ENCODE data around the gene SPTBN1. TPM values are rescaled to one million over a fixed set of nuclear protein-coding genes. Genes with fewer than 3 reads are reported as not detected.

Gene SPTBN1
- total RNA-seq, 1 donor: 200 TPM

DNA sequence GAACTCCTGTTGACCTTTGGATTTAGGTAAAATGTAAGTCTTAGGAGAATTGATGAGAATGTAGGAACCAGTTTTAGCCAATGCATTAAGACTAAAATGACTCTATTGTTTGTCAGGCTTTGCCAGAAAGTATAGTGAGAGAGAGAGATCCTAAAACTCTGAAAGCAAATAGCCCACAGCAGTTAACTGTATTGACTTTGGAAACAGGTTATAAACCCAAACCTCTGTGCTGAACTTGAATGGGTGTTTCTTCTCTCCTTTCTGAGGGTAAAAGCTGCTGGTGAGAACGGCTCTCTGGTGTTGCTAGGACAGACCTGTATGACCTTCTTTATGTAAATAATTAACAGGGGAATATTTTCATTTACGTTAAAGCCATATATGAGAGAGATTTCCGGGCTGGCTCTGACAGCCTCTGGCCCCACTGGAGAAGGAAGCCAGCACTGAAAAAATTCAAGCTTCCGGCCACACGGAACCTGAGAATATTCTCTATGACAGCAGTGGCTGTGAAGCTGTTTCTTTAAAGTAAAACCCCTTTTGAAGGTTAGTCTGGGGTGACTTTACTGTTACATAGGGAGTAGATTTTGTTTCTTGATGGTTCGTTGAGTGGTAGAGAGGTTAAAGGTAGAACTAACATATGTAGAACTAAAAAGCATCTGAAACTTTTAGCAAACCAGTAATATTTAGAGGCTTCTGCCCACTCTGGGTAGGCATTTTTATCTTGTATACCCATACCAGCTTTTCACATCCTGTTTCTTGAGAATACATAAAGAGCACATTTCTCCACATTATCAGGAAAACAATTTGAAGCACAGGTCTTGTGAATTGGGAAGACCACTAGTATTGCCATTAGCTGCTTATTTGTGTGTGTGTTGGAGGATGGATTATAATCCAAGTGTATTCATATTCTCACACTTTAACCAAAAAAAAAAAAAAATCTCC, 123.8 kb downstream of the SPTBN1 start:
- H3K4me3 ChIP-seq (ENCODE audit: low read depth, low read length): no peak overlapping the region
- TF ChIP-seq, protein P1, sequence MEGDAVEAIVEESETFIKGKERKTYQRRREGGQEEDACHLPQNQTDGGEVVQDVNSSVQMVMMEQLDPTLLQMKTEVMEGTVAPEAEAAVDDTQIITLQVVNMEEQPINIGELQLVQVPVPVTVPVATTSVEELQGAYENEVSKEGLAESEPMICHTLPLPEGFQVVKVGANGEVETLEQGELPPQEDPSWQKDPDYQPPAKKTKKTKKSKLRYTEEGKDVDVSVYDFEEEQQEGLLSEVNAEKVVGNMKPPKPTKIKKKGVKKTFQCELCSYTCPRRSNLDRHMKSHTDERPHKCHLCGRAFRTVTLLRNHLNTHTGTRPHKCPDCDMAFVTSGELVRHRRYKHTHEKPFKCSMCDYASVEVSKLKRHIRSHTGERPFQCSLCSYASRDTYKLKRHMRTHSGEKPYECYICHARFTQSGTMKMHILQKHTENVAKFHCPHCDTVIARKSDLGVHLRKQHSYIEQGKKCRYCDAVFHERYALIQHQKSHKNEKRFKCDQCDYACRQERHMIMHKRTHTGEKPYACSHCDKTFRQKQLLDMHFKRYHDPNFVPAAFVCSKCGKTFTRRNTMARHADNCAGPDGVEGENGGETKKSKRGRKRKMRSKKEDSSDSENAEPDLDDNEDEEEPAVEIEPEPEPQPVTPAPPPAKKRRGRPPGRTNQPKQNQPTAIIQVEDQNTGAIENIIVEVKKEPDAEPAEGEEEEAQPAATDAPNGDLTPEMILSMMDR (IDR thresholded peaks at IDR 0.05; ENCODE audit: insufficient read depth, low read depth, low read length): no peak
- DNase-seq (ENCODE audit: low read depth): no peak

DNA sequence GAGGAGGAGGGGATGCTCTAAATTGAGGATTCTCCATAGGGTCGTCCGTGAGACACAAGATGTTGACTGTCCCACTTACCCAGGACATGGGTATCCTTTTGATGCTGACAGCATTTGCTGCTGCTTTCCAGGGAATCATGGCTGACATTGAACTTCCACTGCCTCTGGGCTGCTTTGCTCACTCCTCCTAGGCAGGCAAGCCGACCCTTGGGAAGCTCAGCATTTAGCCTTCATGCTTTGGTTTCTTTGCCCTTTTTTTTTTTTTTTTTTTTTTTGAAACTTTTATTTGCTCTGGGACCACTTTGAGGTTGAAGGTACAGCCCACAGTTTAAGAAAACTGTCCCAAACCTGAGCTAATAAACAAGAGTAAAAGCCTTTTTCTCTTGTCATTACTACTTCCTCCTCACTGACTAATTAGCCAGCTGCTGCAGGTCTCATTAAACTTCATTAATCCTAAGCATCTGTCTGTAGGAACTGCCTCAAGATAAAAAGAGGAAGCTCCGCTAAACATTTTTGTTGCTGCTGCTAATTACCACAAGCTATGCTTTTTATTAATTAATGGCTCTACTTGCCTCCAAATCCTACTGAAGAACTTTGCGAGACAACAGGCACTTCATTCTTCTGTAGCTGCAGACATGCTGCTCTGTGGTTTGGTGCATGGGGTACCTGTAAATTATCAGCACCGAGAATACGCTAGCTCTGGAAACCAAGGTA, 125.4 kb downstream of the SPTBN1 start:
- H3K4me3 ChIP-seq (ENCODE audit: low read depth, low read length): no peak overlapping the region
- TF ChIP-seq, protein P1 (IDR thresholded peaks at IDR 0.05; ENCODE audit: insufficient read depth, low read depth, low read length): no peak
- no peak for DNase-seq (ENCODE audit: low read depth)

DNA sequence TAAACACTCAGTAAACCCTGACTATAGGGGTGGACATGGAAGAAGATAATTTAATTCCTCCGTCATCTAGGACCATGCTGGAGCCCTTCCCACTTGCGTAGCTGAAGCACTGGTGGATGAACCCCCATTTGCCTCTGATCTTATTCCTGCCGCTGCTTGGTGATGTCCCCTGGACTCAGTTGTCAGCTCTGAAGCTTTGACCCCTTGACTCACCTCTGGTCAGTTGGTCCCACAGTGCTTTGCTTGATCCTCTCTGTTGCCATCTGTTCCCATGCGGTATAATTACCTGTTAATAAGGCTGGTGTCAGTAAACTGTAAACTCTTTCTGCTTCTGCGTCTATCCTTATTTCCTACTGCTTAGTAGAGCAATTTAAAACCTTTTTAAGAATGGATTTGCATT, 126.9 kb downstream of the SPTBN1 start:
- DNase-seq (ENCODE audit: low read depth): no peak
- H3K4me3 ChIP-seq (ENCODE audit: low read depth, low read length): no peak overlapping the region
- TF ChIP-seq, protein P1 (IDR thresholded peaks at IDR 0.05; ENCODE audit: insufficient read depth, low read depth, low read length): no peak

DNA sequence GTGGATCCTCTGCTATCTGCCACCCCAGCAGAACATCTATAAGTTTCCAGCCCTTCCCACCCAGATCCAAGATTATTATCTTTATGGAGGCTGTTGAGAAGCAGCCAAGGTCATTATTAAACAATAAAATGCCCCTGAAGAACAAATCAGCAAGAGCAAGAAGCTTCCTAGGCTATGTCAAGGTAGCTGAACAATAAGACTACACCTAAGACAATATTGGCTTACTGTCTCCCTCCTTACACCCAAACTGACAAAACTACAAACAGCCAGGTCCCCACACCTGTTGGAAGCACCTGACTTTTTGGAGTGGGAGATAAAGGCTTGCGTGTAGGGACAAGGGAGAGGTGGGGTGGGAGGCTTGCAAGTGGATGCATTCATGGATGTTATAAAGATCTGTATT, 128.5 kb downstream of the SPTBN1 start:
- no peak overlapping the region for H3K4me3 ChIP-seq (ENCODE audit: low read depth, low read length)
- TF ChIP-seq, protein P1 (IDR thresholded peaks at IDR 0.05; ENCODE audit: insufficient read depth, low read depth, low read length): no peak
- DNase-seq (ENCODE audit: low read depth): no peak

DNA sequence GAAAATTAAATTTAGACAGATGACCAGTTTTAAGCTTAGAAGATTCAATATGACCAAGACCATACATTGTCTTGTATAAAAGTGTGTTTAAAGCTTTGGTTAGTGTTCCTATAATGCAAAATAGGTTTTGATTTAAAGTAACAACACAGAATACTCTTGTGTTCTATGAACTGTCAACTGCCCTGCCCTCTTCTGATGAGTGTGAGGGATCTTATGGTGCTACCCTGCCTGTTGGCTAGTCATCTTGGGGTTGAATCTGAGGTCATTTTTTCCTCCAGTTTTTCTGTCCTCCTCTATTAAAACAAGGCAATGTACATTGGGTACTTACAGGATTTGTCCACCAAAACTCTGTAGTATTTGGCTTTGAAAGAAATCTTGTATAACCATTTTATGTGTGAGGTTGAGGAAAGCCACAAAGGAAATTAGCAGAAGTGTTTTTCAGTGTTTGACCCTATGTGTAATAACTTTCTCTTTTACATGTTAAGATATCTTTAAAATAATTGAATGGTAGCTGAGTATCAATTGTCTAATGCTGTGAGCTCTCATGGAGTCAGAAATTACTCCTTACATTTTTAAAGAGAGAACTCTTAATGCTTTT, 129.1 kb downstream of the SPTBN1 start:
- TF ChIP-seq, protein P1 (IDR thresholded peaks at IDR 0.05; ENCODE audit: insufficient read depth, low read depth, low read length): no peak
- H3K4me3 ChIP-seq (ENCODE audit: low read depth, low read length): no peak overlapping the region
- no peak for DNase-seq (ENCODE audit: low read depth)

DNA sequence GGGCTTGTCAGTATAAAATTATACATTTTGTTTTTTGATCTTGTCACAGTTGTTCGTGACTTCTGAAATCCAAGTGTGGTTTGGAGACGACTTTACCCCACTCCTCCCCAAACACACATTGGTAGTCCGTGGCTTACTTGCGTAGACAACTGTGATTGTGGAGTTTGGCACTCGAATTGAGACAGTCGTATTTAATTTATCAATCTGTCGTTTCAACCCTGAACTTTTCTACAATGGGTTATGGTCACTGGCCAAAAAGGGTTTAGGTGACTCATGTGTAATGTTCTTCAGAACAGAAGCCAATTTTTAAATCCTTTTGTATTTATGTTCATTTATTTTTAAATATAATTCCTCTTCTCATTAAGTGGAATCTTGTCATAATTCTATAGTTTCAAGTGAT, 129.9 kb downstream of the SPTBN1 start:
- DNase-seq (ENCODE audit: low read depth): no peak
- TF ChIP-seq, protein P1 (IDR thresholded peaks at IDR 0.05; ENCODE audit: insufficient read depth, low read depth, low read length): no peak
- no peak overlapping the region for H3K4me3 ChIP-seq (ENCODE audit: low read depth, low read length)
